Esophagus squamous epithelium (tissue), 5 donors: ENCODE measurements around the gene MTFR1L. TPM values are rescaled to one million over a fixed set of nuclear protein-coding genes. Genes with fewer than 3 reads are reported as not detected.

Experiments used
- DNase-seq: peaks from one replicate; lab custom pipeline; 2025; lab: John Stamatoyannopoulos, UW
- H3K27ac ChIP-seq, 4 donors: fragments of 200-600 bp; sonication (generic); one replicate each; pipeline ENCODE4 v1.5.1; 2016 to 2019; ENCODE audit warnings: mild to moderate bottlenecking in 1 of 4
- H3K27me3 ChIP-seq, 4 donors: fragments of 200-600 bp; sonication (generic); 1 replicate in 3 of 4; 2 replicates in 1 of 4; pipeline versions ENCODE4 v1.5.1 to v1.6.0; 2017 to 2021; ENCODE audit warnings: antibody characterized with exemption in 1 of 4
- H3K36me3 ChIP-seq, 3 donors: fragments of 200-600 bp; sonication (generic); one replicate each; pipeline ENCODE4 v1.5.1; 2016 to 2019
- H3K4me1 ChIP-seq, 3 donors: fragments of 200-600 bp; sonication (generic); one replicate each; pipeline ENCODE4 v1.5.1; 2017 to 2019
- H3K4me3 ChIP-seq, 4 donors: fragments of 200-600 bp; sonication (generic); 1 replicate in 3 of 4; 2 replicates in 1 of 4; pipeline ENCODE4 v1.5.1; 2016 to 2019; ENCODE audit warnings: mild to moderate bottlenecking in 2 of 4, moderate library complexity in 1 of 4
- H3K9me3 ChIP-seq, 3 donors: fragments of 200-600 bp; sonication (generic); one replicate each; pipeline ENCODE4 v1.5.1; 2016 to 2019
- POLR2A ChIP-seq, 4 donors: fragments of 450-650 bp; IDR thresholded peaks; one replicate each; pipeline ENCODE4 v1.6.1; 2017; ENCODE audit warnings: antibody characterized with exemption in 4 of 4, mild to moderate bottlenecking in 4 of 4, moderate library complexity in 3 of 4
- whole genome bisulfite sequencing, 2 donors: methylation state at CpG; one replicate each; pipeline ENCODE4 v1.1.5; 2018; 5-methylcytosine and 5-hydroxymethylcytosine counted together
- intact Hi-C: fragments of 100-400 bp; cut with DNase I; formaldehyde crosslinking; loops from one replicate; pipeline ENCODE4 v1.15.0; 2022
- total RNA-seq, 4 donors: library from RNA; depleted of rRNA; stranded (reverse); fragments of >200 nt; gene quantifications; one replicate each; pipeline ENCODE4 v1.1.0, GENCODE V29; 2016
- TF ChIP-seq, protein P1 (sequence below), 6 experiments: fragments of 450-650 bp in 4 of 6; fragments of 200-600 bp in 2 of 6; sonication (generic) in 2 of 6; IDR thresholded peaks; one replicate each; pipeline ENCODE4 v1.5.1; 2016 to 2019; ENCODE audit warnings: antibody characterized with exemption in 6 of 6, mild to moderate bottlenecking in 4 of 6, moderate library complexity in 4 of 6
- donor health status: DM: yes; HTN: yes; CAD: no.

Gene MTFR1L
- total RNA-seq, 4 donors from 2014 or later = 24.4 to 53.8 (median 28.3) TPM

DNA sequence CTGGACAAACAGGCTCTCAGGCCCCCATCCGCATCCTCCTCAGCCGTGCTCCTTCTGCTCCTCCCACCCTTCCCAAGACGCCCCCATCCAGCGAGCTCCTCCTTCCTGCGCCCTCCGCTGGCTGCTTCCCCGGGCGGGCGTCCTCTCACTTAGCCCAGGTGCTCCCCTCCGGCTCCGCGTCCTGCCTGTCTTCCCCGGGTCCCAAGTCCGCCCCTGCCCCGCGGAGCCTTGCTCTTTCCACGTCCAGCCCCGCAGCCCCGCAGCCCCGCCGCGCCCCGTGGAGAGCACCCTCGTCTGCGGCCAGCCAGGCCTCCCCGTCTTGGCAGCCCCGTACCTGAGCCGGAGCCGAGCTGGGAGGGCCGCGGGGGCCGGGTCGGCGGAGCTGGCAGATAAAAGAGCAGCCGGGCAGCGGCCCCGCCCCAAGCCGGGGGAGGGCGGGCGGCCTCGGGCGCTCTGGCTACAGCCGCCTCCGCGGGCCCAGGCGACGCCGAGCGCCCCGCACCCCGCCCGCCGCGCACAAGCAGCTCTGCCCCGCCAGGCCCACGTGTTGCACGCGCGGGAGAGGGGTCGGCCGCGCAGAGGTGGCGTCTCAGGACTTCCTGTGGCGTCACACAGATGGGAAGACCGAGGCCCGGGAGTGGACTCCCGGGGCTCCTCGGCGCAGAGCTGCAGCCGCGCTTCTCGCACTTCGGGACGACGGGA is 55.6 kb downstream of the MTFR1L start, which contains the start of gene PAQR7:
Gene PAQR7 (minus strand): TSS at position 555 of the 702 bp plus-strand sequence. CDS start 11,869 bp downstream, outside the sequence.
- DNase-seq = no peak
- intact Hi-C loops = no loop called here
- Histone ChIP-seq H3K27me3 (no peaks in the 10 kb centered on the region), H3K4me1 (peaks cover 40 to 95% (median 58%) of the 10 kb centered on the region in 3 donors), H3K36me3 (peaks cover 0 to 3% (median 0%) of the 10 kb centered on the region in 3 donors), H3K9me3 (no peaks in the 10 kb centered on the region), H3K4me3 (peak within 1 kb of the TSS; percentile 69 to 79 (median 75)), H3K27ac (peak within 1 kb of the TSS; percentile 85 to 96 (median 92))
- 0 to 4% methylated on average over 9 to 19 of the region's 75 CpGs for WGBS, 2 donors
- TF ChIP-seq, protein P1, sequence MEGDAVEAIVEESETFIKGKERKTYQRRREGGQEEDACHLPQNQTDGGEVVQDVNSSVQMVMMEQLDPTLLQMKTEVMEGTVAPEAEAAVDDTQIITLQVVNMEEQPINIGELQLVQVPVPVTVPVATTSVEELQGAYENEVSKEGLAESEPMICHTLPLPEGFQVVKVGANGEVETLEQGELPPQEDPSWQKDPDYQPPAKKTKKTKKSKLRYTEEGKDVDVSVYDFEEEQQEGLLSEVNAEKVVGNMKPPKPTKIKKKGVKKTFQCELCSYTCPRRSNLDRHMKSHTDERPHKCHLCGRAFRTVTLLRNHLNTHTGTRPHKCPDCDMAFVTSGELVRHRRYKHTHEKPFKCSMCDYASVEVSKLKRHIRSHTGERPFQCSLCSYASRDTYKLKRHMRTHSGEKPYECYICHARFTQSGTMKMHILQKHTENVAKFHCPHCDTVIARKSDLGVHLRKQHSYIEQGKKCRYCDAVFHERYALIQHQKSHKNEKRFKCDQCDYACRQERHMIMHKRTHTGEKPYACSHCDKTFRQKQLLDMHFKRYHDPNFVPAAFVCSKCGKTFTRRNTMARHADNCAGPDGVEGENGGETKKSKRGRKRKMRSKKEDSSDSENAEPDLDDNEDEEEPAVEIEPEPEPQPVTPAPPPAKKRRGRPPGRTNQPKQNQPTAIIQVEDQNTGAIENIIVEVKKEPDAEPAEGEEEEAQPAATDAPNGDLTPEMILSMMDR (IDR thresholded peaks at IDR 0.05) = peak in 1 of 6 experiments; percentile 5
- peak in 2 of 4 donors; percentile 58 for TF ChIP-seq POLR2A (IDR thresholded peaks at IDR 0.05)

DNA sequence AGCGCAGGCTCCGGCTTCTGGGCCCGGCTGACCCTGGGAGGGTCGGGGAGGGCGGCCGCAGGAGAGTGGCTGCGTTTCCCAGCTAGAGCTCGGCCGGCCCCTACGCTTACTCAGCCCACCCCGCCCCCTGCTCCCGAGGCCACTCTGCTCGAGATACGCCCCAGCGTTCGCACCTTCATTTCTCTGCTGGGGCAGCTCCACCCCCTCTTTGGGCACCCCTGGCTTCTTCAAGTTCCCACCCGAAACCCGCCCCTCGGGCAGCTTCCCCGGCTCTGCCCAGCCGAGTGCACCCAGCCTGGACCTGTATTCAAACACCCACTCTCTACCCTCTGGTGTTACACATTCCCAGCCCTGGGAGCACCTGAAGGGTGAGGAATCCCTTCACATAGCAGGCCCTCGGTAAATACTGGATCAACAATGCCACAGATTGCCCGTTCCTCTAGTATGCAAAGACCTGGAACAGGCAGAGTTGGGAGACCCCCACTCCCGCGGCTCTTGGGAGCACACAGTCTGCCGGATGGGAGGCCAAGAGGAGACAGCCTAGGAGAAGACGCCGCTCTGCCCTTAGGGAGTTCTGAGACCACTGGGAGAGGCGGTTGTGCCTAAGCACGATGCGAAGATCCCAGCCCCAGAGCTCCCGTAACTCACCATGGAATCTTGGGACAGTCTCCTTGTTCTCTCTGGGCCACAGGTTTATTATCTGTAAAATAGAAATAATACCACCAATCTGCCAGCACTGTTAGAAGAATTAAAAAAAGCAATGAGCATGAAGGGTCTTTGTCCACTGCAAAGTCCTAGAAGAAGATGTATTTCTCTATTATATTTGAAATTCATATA is 56.3 kb downstream of the MTFR1L start:
- peak overlapping the region; percentile 69 to 79 (median 75) for H3K4me3 ChIP-seq
- peak overlapping the region; percentile 85 to 96 (median 92) for H3K27ac ChIP-seq
- H3K4me1 ChIP-seq = peaks cover 38 to 87% (median 51%) of the 10 kb centered on the region in 3 donors
- DNase-seq = no peak
- H3K27me3 ChIP-seq = no peaks in the 10 kb centered on the region
- no peaks in the 10 kb centered on the region for H3K9me3 ChIP-seq
- WGBS, 2 donors = 17 to 82% methylated on average over 3 to 16 of the region's 32 CpGs
- no peaks in the 10 kb centered on the region for H3K36me3 ChIP-seq
- intact Hi-C loops = no loop called here
- TF ChIP-seq, protein P1 (IDR thresholded peaks at IDR 0.05) = no peak
- peak in 1 of 4 donors; percentile 4 for TF ChIP-seq POLR2A (IDR thresholded peaks at IDR 0.05)

DNA sequence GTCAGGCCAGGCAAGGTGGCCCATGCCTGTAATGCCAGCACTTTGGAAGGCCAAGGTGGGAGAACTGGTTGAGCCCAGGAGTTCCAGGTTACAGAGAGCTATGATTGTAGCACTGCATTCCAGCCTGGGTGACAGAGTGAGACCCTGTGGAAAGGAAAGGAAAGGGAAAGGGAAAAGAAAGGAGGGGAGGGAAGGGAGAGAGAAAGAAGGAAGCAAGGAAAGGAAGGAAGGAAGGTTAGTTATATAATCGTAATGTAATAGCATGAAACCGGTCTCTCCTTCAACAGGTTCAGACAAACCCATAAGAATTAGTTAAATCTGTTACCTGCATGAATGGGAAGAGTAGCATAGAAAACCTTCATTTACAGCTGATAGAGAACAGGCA is 56.9 kb downstream of the MTFR1L start:
- no peaks in the 10 kb centered on the region for H3K9me3 ChIP-seq
- no peak for DNase-seq
- H3K4me3 ChIP-seq = no peak overlapping the region
- TF ChIP-seq, protein P1 (IDR thresholded peaks at IDR 0.05) = no peak
- no peak for TF ChIP-seq POLR2A (IDR thresholded peaks at IDR 0.05)
- peak overlapping the region; percentile 85 to 96 (median 92) for H3K27ac ChIP-seq
- H3K36me3 ChIP-seq = no peaks in the 10 kb centered on the region
- H3K27me3 ChIP-seq = no peaks in the 10 kb centered on the region
- intact Hi-C loops = no loop called here
- 20 to 32% methylated on average over 2 of the region's 2 CpGs for WGBS, 2 donors
- peaks cover 33 to 81% (median 44%) of the 10 kb centered on the region in 3 donors for H3K4me1 ChIP-seq

DNA sequence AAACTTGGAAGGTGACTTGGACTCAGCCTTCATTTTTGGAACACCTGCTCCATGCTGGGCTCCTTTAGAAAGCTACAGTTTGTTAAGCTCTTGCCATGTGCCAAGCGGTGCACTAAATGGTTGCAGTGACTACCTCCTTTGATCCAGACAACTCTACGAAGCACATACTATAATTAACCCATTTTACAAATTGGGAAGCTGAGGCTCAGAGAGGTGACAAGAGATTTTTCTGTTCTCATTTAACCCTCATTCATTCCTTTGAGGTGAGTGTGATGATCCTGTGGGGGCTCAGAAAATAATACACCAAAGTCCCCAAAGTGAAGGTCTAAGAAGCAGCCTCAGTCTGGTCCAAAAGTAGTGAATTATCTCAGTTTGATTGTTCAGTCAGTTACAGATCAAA is 57.4 kb downstream of the MTFR1L start:
- H3K4me3 ChIP-seq = no peak overlapping the region
- intact Hi-C loops = no loop called here
- no peak for TF ChIP-seq POLR2A (IDR thresholded peaks at IDR 0.05)
- TF ChIP-seq, protein P1 (IDR thresholded peaks at IDR 0.05) = no peak
- H3K9me3 ChIP-seq = no peaks in the 10 kb centered on the region
- H3K27ac ChIP-seq = peak overlapping the region in 3 of 4 donors; percentile 91 to 96 (median 93)
- 37 to 50% methylated on average over 2 of the region's 2 CpGs for WGBS, 2 donors
- H3K36me3 ChIP-seq = no peaks in the 10 kb centered on the region
- no peak for DNase-seq
- peaks cover 29 to 76% (median 40%) of the 10 kb centered on the region in 3 donors for H3K4me1 ChIP-seq
- no peaks in the 10 kb centered on the region for H3K27me3 ChIP-seq
